Right atrium auricular region (tissue), 2 donors: Measurements from ENCODE around the gene RAET1G. TPM values are rescaled to one million over a fixed set of nuclear protein-coding genes. Genes with fewer than 3 reads are reported as not detected.
A peak's percentile ranks its signal among the peaks of the same experiment; 100 is the strongest.
"Not testable (repeated sequence)": the region's sequence is repeated elsewhere in the genome, so short reads cannot be mapped to it uniquely, and the experiment has no call there.

ENCODE experiments used
- DNase-seq: peaks from one replicate; pipeline ENCODE4 v3.0.0-alpha.2; 2019; ENCODE audit warnings: low spot score
- H3K27ac ChIP-seq, 2 donors: fragments of 200-600 bp; sonication (generic); 1 replicate in 1 of 2; 2 replicates in 1 of 2; pipeline ENCODE4 v1.5.1; 2016 to 2019
- H3K27me3 ChIP-seq, 2 donors: fragments of 200-600 bp; sonication (generic); one replicate each; pipeline versions ENCODE4 v1.5.1 to v1.6.0; 2017 to 2019
- H3K36me3 ChIP-seq: fragments of 200-600 bp; sonication (generic); one replicate; pipeline ENCODE4 v1.5.1; 2016
- H3K4me1 ChIP-seq, 2 donors: fragments of 200-600 bp; sonication (generic); one replicate each; pipeline versions ENCODE4 v1.5.1 to v1.6.0; 2017 to 2019
- H3K4me3 ChIP-seq, 2 donors: fragments of 200-600 bp; sonication (generic); 1 replicate in 1 of 2; 2 replicates in 1 of 2; pipeline ENCODE4 v1.5.1; 2017 to 2019; ENCODE audit warnings: mild to moderate bottlenecking in 1 of 2, moderate library complexity in 1 of 2
- H3K9me3 ChIP-seq, 2 donors: fragments of 200-600 bp; sonication (generic); one replicate each; pipeline ENCODE4 v1.5.1; 2019
- CTCF ChIP-seq, 2 donors: fragments of 200-600 bp; sonication (generic); IDR thresholded peaks; one replicate each; pipeline ENCODE4 v1.5.1; 2019; ENCODE audit warnings: antibody characterized with exemption in 2 of 2
- total RNA-seq, 2 donors: library from RNA; depleted of rRNA; stranded (reverse); fragments of >200 nt; gene quantifications; one replicate each; pipeline ENCODE4 v1.1.0, GENCODE V29; 2016

RAET1G gene
- total RNA-seq, 2 donors from 2014 or later = 1.5 to 1.6 TPM

DNA sequence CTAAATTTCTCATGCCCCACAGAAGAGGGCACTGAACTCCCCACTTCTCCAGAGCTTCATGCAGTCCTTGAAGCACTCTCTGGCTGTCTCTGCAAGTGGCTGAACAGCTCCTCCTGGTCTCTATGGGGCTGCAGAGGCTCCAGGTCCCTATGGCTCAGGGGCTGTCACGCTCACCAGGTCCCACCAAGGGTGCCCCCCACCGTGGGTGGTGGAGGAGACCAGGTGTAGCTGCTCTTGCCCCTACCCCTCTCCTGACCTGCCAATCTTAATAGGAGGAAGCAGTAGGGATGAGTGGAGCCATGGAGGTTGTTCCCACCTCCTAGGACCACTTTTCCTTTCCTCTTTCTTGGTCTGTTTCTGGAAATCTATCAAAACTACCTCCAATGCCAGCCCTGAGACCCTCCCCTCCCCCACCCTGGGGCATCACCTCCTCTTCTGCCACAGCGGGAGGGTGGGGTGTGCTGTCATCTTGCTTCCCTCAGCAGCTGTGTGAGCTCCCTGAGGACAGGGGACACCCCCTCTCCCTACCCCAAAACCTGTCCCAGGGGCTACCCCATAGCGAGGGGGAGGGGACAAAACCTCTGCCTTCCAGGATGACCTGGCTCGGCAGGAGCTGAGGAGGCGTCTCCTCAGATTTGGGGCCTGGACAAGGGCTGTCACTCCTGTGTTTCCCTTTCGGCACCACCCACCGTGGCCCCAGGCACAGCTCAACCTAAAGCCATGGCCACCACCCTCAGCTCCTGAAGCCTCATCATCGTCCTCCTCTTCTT, 13.0 kb downstream of the RAET1G start:
- Histone ChIP-seq H3K27ac (no peak overlapping the region), H3K9me3 (no peaks in the 10 kb centered on the region), H3K27me3 (no peaks in the 10 kb centered on the region), H3K36me3 (no peaks in the 10 kb centered on the region), H3K4me1 (peaks cover 0 to 3% of the 10 kb centered on the region in 2 donors), H3K4me3 (no peak overlapping the region)
- DNase-seq = no peak
- TF ChIP-seq CTCF (IDR thresholded peaks at IDR 0.05) = no peak

GRCh38 chr6:149908480-149908879, 14.4 kb downstream of the RAET1G start:
- H3K27me3 ChIP-seq, H3K4me3 ChIP-seq, H3K27ac ChIP-seq, H3K36me3 ChIP-seq, H3K9me3 ChIP-seq, DNase-seq, H3K4me1 ChIP-seq: not testable (repeated sequence)

DNA sequence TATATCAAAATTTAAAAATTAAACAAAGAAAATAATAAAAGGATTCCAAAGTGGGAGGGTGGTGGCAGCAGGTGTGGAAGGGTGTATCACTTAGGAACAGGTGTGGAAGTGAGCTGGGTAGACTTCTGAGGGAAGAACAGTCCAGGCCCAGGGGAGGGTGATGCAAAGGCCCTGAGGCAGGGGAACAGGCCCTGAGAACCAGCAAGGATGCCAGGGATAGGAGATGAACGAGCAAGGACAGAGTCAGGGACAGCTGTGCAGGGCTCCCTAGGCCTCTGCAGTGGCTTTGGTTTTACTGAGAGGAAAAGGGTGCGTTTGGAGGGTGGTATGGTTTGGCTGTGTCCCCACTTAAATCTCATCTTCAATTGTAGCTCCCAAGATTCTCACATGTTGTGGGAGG, 15.6 kb downstream of the RAET1G start:
- Histone ChIP-seq H3K4me3 (no peak overlapping the region), H3K27me3 (no peaks in the 10 kb centered on the region), H3K4me1 (peaks cover 0 to 5% of the 10 kb centered on the region in 2 donors), H3K36me3 (no peaks in the 10 kb centered on the region), H3K27ac (no peak overlapping the region), H3K9me3 (no peaks in the 10 kb centered on the region)
- TF ChIP-seq CTCF (IDR thresholded peaks at IDR 0.05) = no peak
- no peak for DNase-seq

GRCh38 chr6:149906405-149906804, 16.5 kb downstream of the RAET1G start:
- TF ChIP-seq CTCF (IDR thresholded peaks at IDR 0.05) = no peak
- no peak overlapping the region for H3K27ac ChIP-seq
- no peaks in the 10 kb centered on the region for H3K36me3 ChIP-seq
- H3K27me3 ChIP-seq = no peaks in the 10 kb centered on the region
- no peak for DNase-seq
- peaks cover 0 to 5% of the 10 kb centered on the region in 2 donors for H3K4me1 ChIP-seq
- H3K9me3 ChIP-seq = no peaks in the 10 kb centered on the region
- no peak overlapping the region for H3K4me3 ChIP-seq

GRCh38 chr6:149905911-149906371, 17.0 kb downstream of the RAET1G start:
- Histone ChIP-seq H3K27me3 (no peaks in the 10 kb centered on the region), H3K36me3 (no peaks in the 10 kb centered on the region), H3K4me3 (no peak overlapping the region), H3K27ac (no peak overlapping the region), H3K4me1 (peaks cover 0 to 9% of the 10 kb centered on the region in 2 donors), H3K9me3 (no peaks in the 10 kb centered on the region)
- DNase-seq = peak; percentile 40
- no peak for TF ChIP-seq CTCF (IDR thresholded peaks at IDR 0.05)

- H3K27me3 ChIP-seq = no peaks in the 10 kb centered on the region
- H3K4me1 ChIP-seq = peaks cover 0 to 12% of the 10 kb centered on the region in 2 donors
- no peak for TF ChIP-seq CTCF (IDR thresholded peaks at IDR 0.05)
- no peaks in the 10 kb centered on the region for H3K36me3 ChIP-seq
- peak; percentile 32 for DNase-seq
- H3K4me3 ChIP-seq = no peak overlapping the region
- no peak overlapping the region for H3K27ac ChIP-seq
- no peaks in the 10 kb centered on the region for H3K9me3 ChIP-seq
Measured at GRCh38 chr6:149905371-149905910, 17.5 kb downstream of the RAET1G start.
